Measurements from ENCODE around the gene AFF1.

The AFF1 gene

GRCh38 chr4:86991994-86992393 lies 57.2 kb downstream of the AFF1 start:
- TF ChIP-seq SIN3A (IDR thresholded peaks at IDR 0.05; ENCODE audit: borderline replicate concordance, insufficient read depth, low read length) (no peak), REST (IDR thresholded peaks at IDR 0.05; ENCODE audit: insufficient read depth in 1 of 2, low read depth in 2 of 2, low read length in 2 of 2) (no peak), TAF1 (IDR thresholded peaks at IDR 0.05; ENCODE audit: borderline replicate concordance, insufficient read depth, low read length) (no peak), POLR2AphosphoS5 (IDR thresholded peaks at IDR 0.05; ENCODE audit: low read depth, low read length) (no peak), FOXP2 (optimal IDR thresholded peaks at IDR 0.05; ENCODE audit: borderline replicate concordance, extremely low read depth, extremely low read length, insufficient read depth) (no peak)

- TF ChIP-seq POLR2AphosphoS5 (IDR thresholded peaks at IDR 0.05; ENCODE audit: low read depth, low read length) (no peak), REST (IDR thresholded peaks at IDR 0.05; ENCODE audit: insufficient read depth in 1 of 2, low read depth in 2 of 2, low read length in 2 of 2) (no peak), TAF1 (IDR thresholded peaks at IDR 0.05; ENCODE audit: borderline replicate concordance, insufficient read depth, low read length) (no peak), SIN3A (IDR thresholded peaks at IDR 0.05; ENCODE audit: borderline replicate concordance, insufficient read depth, low read length) (no peak), FOXP2 (optimal IDR thresholded peaks at IDR 0.05; ENCODE audit: borderline replicate concordance, extremely low read depth, extremely low read length, insufficient read depth) (no peak)
Measured at GRCh38 chr4:86993909-86994681, 59.3 kb downstream of the AFF1 start.

- no peak for TF ChIP-seq REST (IDR thresholded peaks at IDR 0.05; ENCODE audit: insufficient read depth in 1 of 2, low read depth in 2 of 2, low read length in 2 of 2)
- TF ChIP-seq FOXP2 (optimal IDR thresholded peaks at IDR 0.05; ENCODE audit: borderline replicate concordance, extremely low read depth, extremely low read length, insufficient read depth): no peak
- no peak for TF ChIP-seq POLR2AphosphoS5 (IDR thresholded peaks at IDR 0.05; ENCODE audit: low read depth, low read length)
- no peak for TF ChIP-seq TAF1 (IDR thresholded peaks at IDR 0.05; ENCODE audit: borderline replicate concordance, insufficient read depth, low read length)
- TF ChIP-seq SIN3A (IDR thresholded peaks at IDR 0.05; ENCODE audit: borderline replicate concordance, insufficient read depth, low read length): no peak
Measured at GRCh38 chr4:86994686-86995085, 59.9 kb downstream of the AFF1 start.

- TF ChIP-seq TAF1 (IDR thresholded peaks at IDR 0.05; ENCODE audit: borderline replicate concordance, insufficient read depth, low read length) (0 out of 2 replicates have a peak, but pooled peaks have one; percentile 23), FOXP2 (optimal IDR thresholded peaks at IDR 0.05; ENCODE audit: borderline replicate concordance, extremely low read depth, extremely low read length, insufficient read depth) (no peak)
Measured at GRCh38 chr4:86999136-86999643, 64.4 kb downstream of the AFF1 start.

GRCh38 chr4:87002682-87003043 lies 67.9 kb downstream of the AFF1 start:
- TF ChIP-seq POLR2AphosphoS5 (IDR thresholded peaks at IDR 0.05; ENCODE audit: low read depth, low read length): no peak
- no peak for TF ChIP-seq SIN3A (IDR thresholded peaks at IDR 0.05; ENCODE audit: borderline replicate concordance, insufficient read depth, low read length)

- no peak for TF ChIP-seq POLR2AphosphoS5 (IDR thresholded peaks at IDR 0.05; ENCODE audit: low read depth, low read length)
- no peak for TF ChIP-seq SIN3A (IDR thresholded peaks at IDR 0.05; ENCODE audit: borderline replicate concordance, insufficient read depth, low read length)
- TF ChIP-seq TAF1 (IDR thresholded peaks at IDR 0.05; ENCODE audit: borderline replicate concordance, insufficient read depth, low read length): no peak
- TF ChIP-seq REST (IDR thresholded peaks at IDR 0.05; ENCODE audit: insufficient read depth in 1 of 2, low read depth in 2 of 2, low read length in 2 of 2): no peak
- TF ChIP-seq FOXP2 (optimal IDR thresholded peaks at IDR 0.05; ENCODE audit: borderline replicate concordance, extremely low read depth, extremely low read length, insufficient read depth): no peak
Measured at GRCh38 chr4:87003266-87003665, 68.5 kb downstream of the AFF1 start.

All from PFSK-1 (cell line).